ENCODE measurements around the gene ERN1.

Gene ERN1

GRCh38 chr17:64095144-64095882, 34.6 kb downstream of the ERN1 start:
- H3K4me3 ChIP-seq (ENCODE audit: control insufficient read depth, low read depth, low read length): no peak overlapping the region
- DNase-seq (ENCODE audit: low read depth): no peak
- TF ChIP-seq CTCF (conservative IDR thresholded peaks at IDR 0.05; ENCODE audit: control insufficient read depth, insufficient read depth, low read depth, low read length): no peak

GRCh38 chr17:64094412-64094811, 35.5 kb downstream of the ERN1 start:
- DNase-seq (ENCODE audit: low read depth): no peak
- no peak for TF ChIP-seq CTCF (conservative IDR thresholded peaks at IDR 0.05; ENCODE audit: control insufficient read depth, insufficient read depth, low read depth, low read length)
- no peak overlapping the region for H3K4me3 ChIP-seq (ENCODE audit: control insufficient read depth, low read depth, low read length)

- no peak for DNase-seq (ENCODE audit: low read depth)
- no peak overlapping the region for H3K4me3 ChIP-seq (ENCODE audit: control insufficient read depth, low read depth, low read length)
- TF ChIP-seq CTCF (conservative IDR thresholded peaks at IDR 0.05; ENCODE audit: control insufficient read depth, insufficient read depth, low read depth, low read length): no peak
Measured at GRCh38 chr17:64092952-64093451, 36.9 kb downstream of the ERN1 start.

GRCh38 chr17:64092113-64092512, 37.8 kb downstream of the ERN1 start:
- no peak for DNase-seq (ENCODE audit: low read depth)
- no peak overlapping the region for H3K4me3 ChIP-seq (ENCODE audit: control insufficient read depth, low read depth, low read length)
- TF ChIP-seq CTCF (conservative IDR thresholded peaks at IDR 0.05; ENCODE audit: control insufficient read depth, insufficient read depth, low read depth, low read length): no peak

- no peak for TF ChIP-seq CTCF (conservative IDR thresholded peaks at IDR 0.05; ENCODE audit: control insufficient read depth, insufficient read depth, low read depth, low read length)
- no peak overlapping the region for H3K4me3 ChIP-seq (ENCODE audit: control insufficient read depth, low read depth, low read length)
- DNase-seq (ENCODE audit: low read depth): no peak
Measured at GRCh38 chr17:64091571-64091970, 38.4 kb downstream of the ERN1 start.

- DNase-seq (ENCODE audit: low read depth): peak; percentile 69
- no peak overlapping the region for H3K4me3 ChIP-seq (ENCODE audit: control insufficient read depth, low read depth, low read length)
- no peak for TF ChIP-seq CTCF (conservative IDR thresholded peaks at IDR 0.05; ENCODE audit: control insufficient read depth, insufficient read depth, low read depth, low read length)
Measured at GRCh38 chr17:64091116-64091515, 38.8 kb downstream of the ERN1 start.
